DND-41 (cell line): ENCODE data around the gene RNU6-1.

ENCODE experiments used
- CTCF ChIP-seq: IDR thresholded peaks from 2 replicates; pipeline ENCODE4 v1.5.1; 2012; ENCODE audit warnings: borderline replicate concordance, low read length, moderate library complexity, mild to moderate bottlenecking; ENCODE audit not compliant: poor library complexity, severe bottlenecking; ENCODE audit errors: extremely low read depth
- EZH2 ChIP-seq: IDR thresholded peaks from 3 replicates; pipeline ENCODE4 v1.6.1; 2012; ENCODE audit warnings: borderline replicate concordance, low read depth, mild to moderate bottlenecking, moderate library complexity, low read length, inconsistent platforms; ENCODE audit not compliant: severe bottlenecking

- TF ChIP-seq CTCF (no peak), EZH2 (no peak)
Measured at GRCh38 chr15:67823314-67824196, 16.3 kb downstream of the RNU6-1 start.
